KOPT-K1 (cell line): Measurements from ENCODE around the gene EFHD1.
"Not testable (repeated sequence)": the region's sequence is repeated elsewhere in the genome, so short reads cannot be mapped to it uniquely, and the experiment has no call there.

Experiments
- H3K27ac ChIP-seq: fragments of 200-600 bp; sonication (generic); 2 replicates; pipeline ENCODE4 v1.5.1; 2016; ENCODE audit warnings: antibody characterized with exemption, mild to moderate bottlenecking, low read depth, low read length; ENCODE audit not compliant: poor library complexity, severe bottlenecking
- H3K36me3 ChIP-seq: fragments of 200-600 bp; sonication (generic); 2 replicates; pipeline ENCODE4 v1.5.1; 2017; ENCODE audit warnings: antibody characterized with exemption, mild to moderate bottlenecking, low read length, moderate library complexity; ENCODE audit not compliant: insufficient read depth
- H3K9me3 ChIP-seq: fragments of 200-600 bp; sonication (generic); 2 replicates; pipeline ENCODE4 v1.5.1; 2017; ENCODE audit warnings: antibody characterized with exemption, low read length, mild to moderate bottlenecking; ENCODE audit not compliant: insufficient read depth, poor library complexity, severe bottlenecking

Gene EFHD1

GRCh38 chr2:232632904-232633412 lies 446 bp upstream of the EFHD1 start:
- H3K9me3 ChIP-seq: no peaks in the 10 kb centered on the region
- H3K27ac ChIP-seq: no peak overlapping the region
- H3K36me3 ChIP-seq: no peaks in the 10 kb centered on the region

DNA sequence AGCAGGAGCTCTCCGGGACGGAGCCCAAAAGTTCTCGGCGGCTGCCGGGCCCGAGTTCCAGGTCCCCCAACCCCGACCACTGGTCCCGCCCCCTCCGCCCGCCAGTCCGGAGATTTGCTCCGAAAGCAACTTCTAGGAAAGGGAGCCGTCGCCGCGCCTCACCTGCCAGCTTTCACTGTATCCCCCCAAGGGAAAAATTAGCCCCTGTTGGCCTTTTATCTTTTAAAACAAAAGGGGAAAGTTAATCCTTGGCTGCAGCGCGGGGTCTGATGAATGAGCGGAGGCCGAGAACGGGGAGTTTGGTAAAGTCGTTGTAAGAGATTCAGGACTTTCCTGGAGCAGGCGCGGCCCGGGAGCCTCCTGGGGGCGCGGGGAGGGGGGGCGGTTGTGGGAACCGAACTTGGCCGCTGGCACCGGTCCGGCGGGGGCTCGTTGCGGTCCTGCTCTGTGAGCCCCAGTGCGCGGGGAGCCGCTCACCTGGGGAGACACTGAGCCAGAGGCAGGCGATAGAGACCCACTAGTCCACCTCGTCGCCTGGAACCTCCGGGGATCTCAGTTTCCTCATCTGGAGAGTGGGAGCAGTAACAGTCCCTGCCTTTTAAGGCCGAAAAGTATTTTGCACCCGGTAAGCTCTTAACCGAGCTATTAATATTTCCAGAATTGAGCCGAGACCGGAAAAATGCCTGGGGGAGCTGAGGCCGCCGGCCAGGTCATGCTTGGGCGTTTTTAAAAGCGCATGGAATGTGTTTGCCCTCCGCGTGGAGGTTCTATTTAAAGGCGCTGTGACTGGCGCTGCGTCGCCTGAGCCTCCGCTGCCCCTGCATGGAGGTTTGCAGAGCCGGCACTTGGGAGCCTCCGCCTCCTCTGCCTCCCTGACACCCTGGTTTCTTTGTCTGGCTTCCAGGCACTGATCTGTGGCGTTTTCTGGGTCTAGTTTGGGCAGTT lies 1.1 kb downstream of the EFHD1 start:
- no peaks in the 10 kb centered on the region for H3K36me3 ChIP-seq
- H3K27ac ChIP-seq: no peak overlapping the region
- H3K9me3 ChIP-seq: no peaks in the 10 kb centered on the region

DNA sequence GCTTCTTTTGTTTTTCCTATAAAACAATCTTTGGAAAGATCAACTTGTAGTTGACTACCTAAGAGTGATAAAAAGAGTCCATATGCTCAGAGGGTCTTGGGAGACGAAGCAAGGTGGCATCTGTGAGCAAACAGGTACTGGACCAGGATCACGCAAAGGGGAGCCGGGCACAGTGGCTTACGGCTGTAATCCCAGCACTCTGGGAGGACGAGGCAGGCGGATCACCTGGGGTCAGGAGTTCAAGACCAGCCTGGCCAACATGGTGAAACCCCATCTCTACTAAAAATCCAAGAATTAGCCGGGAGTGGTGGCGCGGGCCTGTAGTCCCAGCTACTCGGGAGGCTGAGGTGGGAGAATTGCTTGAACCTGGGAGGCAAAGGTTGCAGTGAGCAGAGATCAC lies 2.0 kb downstream of the EFHD1 start:
- H3K9me3 ChIP-seq, H3K36me3 ChIP-seq, H3K27ac ChIP-seq: not testable (repeated sequence)

- Histone ChIP-seq H3K36me3 (no peaks in the 10 kb centered on the region), H3K9me3 (no peaks in the 10 kb centered on the region)
Observed at GRCh38 chr2:232635820-232636219, 2.4 kb downstream of the EFHD1 start.

DNA sequence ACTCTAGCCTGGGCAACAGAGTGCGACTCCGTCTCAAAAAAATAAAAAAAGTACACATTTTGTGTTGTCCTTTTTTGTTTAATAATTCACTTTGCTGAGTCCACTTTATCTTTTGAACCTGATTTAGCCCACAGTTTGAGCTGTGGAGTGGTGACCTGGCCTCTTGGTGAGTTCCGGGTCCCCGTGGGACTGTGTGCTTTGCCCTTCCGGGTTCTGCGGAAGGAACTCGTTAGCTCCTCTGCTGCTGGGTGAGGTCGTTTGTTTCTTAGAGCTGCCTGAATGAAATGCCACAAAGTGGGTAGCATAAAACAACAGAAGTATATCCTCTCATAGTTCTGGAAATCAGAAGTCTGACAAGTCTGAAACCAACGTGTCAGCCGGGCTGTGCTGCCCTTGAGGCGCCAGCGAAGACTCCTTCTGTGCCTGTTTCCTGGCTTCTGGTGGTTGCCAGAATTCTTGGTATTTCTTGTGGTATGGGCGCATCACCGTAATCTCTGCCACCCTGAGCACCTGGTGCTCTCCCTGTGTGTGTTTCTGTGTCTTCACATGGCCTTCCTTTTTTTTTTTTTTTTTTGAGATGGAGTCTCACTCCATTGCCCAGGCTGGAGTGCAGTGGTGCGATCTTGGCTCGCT lies 3.5 kb downstream of the EFHD1 start:
- Histone ChIP-seq H3K9me3 (no peaks in the 10 kb centered on the region), H3K36me3 (no peaks in the 10 kb centered on the region)

More at GRCh38 chr2:232635820-232636219, 2.4 kb downstream of the EFHD1 start:
- H3K27ac ChIP-seq: no peak overlapping the region

GRCh38 chr2:232637866-232638583 lies 4.6 kb downstream of the EFHD1 start:
- Histone ChIP-seq H3K36me3 (no peaks in the 10 kb centered on the region), H3K27ac (no peak overlapping the region), H3K9me3 (no peaks in the 10 kb centered on the region)

More for the DNA sequence above, 3.5 kb downstream of the EFHD1 start:
- no peak overlapping the region for H3K27ac ChIP-seq

DNA sequence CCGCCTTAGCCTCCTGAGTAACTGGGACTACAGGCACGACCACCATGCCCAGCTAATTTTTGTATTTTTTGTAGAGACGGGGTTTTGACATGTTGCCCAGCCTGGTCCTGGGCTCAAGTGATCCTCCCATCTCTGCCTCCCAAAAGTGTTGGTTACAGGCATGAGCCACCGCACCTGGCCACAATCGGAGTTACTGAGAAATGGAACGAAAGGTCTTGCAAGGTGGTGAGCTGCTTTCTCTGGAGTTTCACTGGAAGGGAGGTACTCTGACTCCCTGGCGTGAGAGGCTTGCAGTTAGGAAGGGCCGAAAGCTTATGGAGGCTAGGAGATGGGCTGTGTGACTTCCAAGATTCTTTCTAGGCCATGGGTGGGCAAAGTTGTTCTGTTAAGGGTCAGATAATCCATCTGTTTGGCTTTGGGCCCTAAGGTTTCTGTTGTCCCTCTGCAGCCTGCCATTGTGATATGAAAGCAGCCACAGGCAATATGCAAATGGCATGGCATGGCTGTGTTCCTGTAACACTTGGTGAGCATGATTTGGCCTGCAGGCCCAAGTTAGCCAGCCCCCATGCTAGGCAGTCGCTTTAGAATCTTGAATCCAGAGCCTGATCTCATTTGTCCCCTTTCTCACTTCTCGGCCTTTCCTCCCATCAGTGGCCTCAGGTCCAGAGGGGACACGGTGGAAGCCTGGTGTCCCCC lies 7.9 kb downstream of the EFHD1 start:
- H3K27ac ChIP-seq: no peak overlapping the region

GRCh38 chr2:232643147-232643425 lies 9.7 kb downstream of the EFHD1 start:
- no peaks in the 10 kb centered on the region for H3K9me3 ChIP-seq
- H3K27ac ChIP-seq: no peak overlapping the region
- no peaks in the 10 kb centered on the region for H3K36me3 ChIP-seq

More for the DNA sequence above, 7.9 kb downstream of the EFHD1 start:
- Histone ChIP-seq H3K9me3 (no peaks in the 10 kb centered on the region), H3K36me3 (no peaks in the 10 kb centered on the region)

- H3K9me3 ChIP-seq: no peaks in the 10 kb centered on the region
- no peak overlapping the region for H3K27ac ChIP-seq
- no peaks in the 10 kb centered on the region for H3K36me3 ChIP-seq
Observed at GRCh38 chr2:232643813-232644347, 10.5 kb downstream of the EFHD1 start.

GRCh38 chr2:232645061-232645460 lies 11.7 kb downstream of the EFHD1 start:
- no peaks in the 10 kb centered on the region for H3K36me3 ChIP-seq
- no peaks in the 10 kb centered on the region for H3K9me3 ChIP-seq
- no peak overlapping the region for H3K27ac ChIP-seq

- H3K27ac ChIP-seq: no peak overlapping the region
- no peaks in the 10 kb centered on the region for H3K9me3 ChIP-seq
- H3K36me3 ChIP-seq: no peaks in the 10 kb centered on the region
Observed at GRCh38 chr2:232646726-232647125, 13.3 kb downstream of the EFHD1 start.

GRCh38 chr2:232647261-232647660 lies 13.9 kb downstream of the EFHD1 start:
- Histone ChIP-seq H3K27ac (no peak overlapping the region), H3K9me3 (no peaks in the 10 kb centered on the region)

GRCh38 chr2:232649033-232649432 lies 15.6 kb downstream of the EFHD1 start:
- Histone ChIP-seq H3K27ac (no peak overlapping the region), H3K9me3 (no peaks in the 10 kb centered on the region), H3K36me3 (no peaks in the 10 kb centered on the region)

More at GRCh38 chr2:232647261-232647660, 13.9 kb downstream of the EFHD1 start:
- no peaks in the 10 kb centered on the region for H3K36me3 ChIP-seq

DNA sequence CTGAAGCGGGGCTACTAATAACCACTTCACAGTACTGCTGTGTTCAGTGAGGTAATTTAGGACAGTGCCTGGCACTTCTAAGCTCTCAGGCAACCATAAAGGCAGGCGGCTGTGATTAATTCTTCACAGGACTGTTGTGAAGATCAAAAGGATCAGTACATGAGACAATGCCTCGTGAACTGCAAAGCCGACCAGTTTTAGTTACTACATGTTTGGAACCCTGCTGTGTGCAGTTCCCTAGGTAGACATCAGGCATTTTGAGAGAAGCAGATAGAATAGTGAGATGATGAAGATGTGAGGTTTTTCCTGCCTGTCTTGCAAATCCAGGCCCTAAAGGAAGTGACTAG lies 19.1 kb downstream of the EFHD1 start:
- Histone ChIP-seq H3K27ac (no peak overlapping the region), H3K36me3 (no peaks in the 10 kb centered on the region), H3K9me3 (no peaks in the 10 kb centered on the region)
